ENCODE data around the gene ABTB2. TPM values are rescaled to one million over a fixed set of nuclear protein-coding genes. Genes with fewer than 3 reads are reported as not detected.
A peak's percentile ranks its signal among the peaks of the same experiment; 100 is the strongest.

Gene ABTB2
- polyA plus RNA-seq, 1 of the 3 experiments (the other 2 are of a cell fraction) = 7.8 TPM

- Histone ChIP-seq H2AFZ (ENCODE audit: low read depth) (no peak overlapping the region), H3K9ac (no peak overlapping the region), H3K9me2 (no peaks in the 10 kb centered on the region), H3K4me2 (peak overlapping the region; percentile 31; the same call in 1 of the 2 replicates), H3K27me3 (ENCODE audit: insufficient read depth) (no peaks in the 10 kb centered on the region), H4K20me1 (ENCODE audit: insufficient read depth) (no peaks in the 10 kb centered on the region), H3K79me2 (ENCODE audit: insufficient read depth) (no peaks in the 10 kb centered on the region), H3K4me3 (ENCODE audit: low read depth in 2 of 2, low read length in 1 of 2) (no peak overlapping the region), H3K4me1 (ENCODE audit: control insufficient read depth in 1 of 2, insufficient read depth in 2 of 2, low read depth in 1 of 2, low read length in 1 of 2) (peaks cover 51% of the 10 kb centered on the region in 2 experiments), H3K36me3 (replicated peaks in 1 of 2; ENCODE audit: control insufficient read depth in 1 of 2, insufficient read depth in 2 of 2, low read length in 1 of 2) (no peaks in the 10 kb centered on the region), H3K27ac (ENCODE audit: low read depth in 2 of 2, low read length in 1 of 2) (peak overlapping the region in 1 of 2 experiments; percentile 30; a peak in 1 of 4 replicates), H3F3A (replicated peaks; ENCODE audit: insufficient read depth) (peaks cover 8% of the 10 kb centered on the region), H3K9me3 (no peaks in the 10 kb centered on the region)
- CTCF ChIA-PET = interaction anchor here (0.9 to 13.4 kb wide), 7 partner anchors 8 to 376 kb away, joined by 3 to 240 read pairs (median 4); partner anchors contain the start of gene ABTB2
- peak; percentile 40 for DNase-seq
- POLR2A ChIA-PET = no interaction called here
- no peak for TF ChIP-seq TAF1 (IDR thresholded peaks at IDR 0.05; ENCODE audit: borderline replicate concordance, low read depth, low read length)
- peak; percentile 44; the same call in 1 of the 2 replicates for TF ChIP-seq RCOR1 (IDR thresholded peaks at IDR 0.05; ENCODE audit: low read length)
- no peak for TF ChIP-seq REST (IDR thresholded peaks at IDR 0.05; ENCODE audit: low read depth, low read length)
- 0 out of 2 replicates have a peak, but pooled peaks have one; percentile 20 for TF ChIP-seq JUND (IDR thresholded peaks at IDR 0.05)
- 0 out of 2 replicates have a peak, but pooled peaks have one; percentile 22 for TF ChIP-seq GATA2 (CRISPR knock-in tag; IDR thresholded peaks at IDR 0.05)
- TF ChIP-seq EP300 (IDR thresholded peaks at IDR 0.05; ENCODE audit: borderline replicate concordance in 1 of 2, low read depth in 1 of 2, low read length in 1 of 2) = peak in 1 of 2 experiments; percentile 74; a peak in 2 of 4 replicates
- peak; percentile 25; the same call in 1 of the 2 replicates for TF ChIP-seq FOSL2 (IDR thresholded peaks at IDR 0.05; ENCODE audit: borderline replicate concordance, low read depth)
- TF ChIP-seq RXRA (IDR thresholded peaks at IDR 0.05; ENCODE audit: borderline replicate concordance, low read depth) = peak; percentile 79
- TF ChIP-seq CTCF (IDR thresholded peaks at IDR 0.05) = no peak
- 56% methylated on average over 6 of the region's 6 CpGs for WGBS (ENCODE audit: low lambda C conversion rate)
Observed at GRCh38 chr11:34346551-34346950, 11.3 kb downstream of the ABTB2 start.

- Histone ChIP-seq H3K9me2 (no peaks in the 10 kb centered on the region), H3K4me2 (peak overlapping the region; percentile 31; the same call in 1 of the 2 replicates), H3F3A (replicated peaks; ENCODE audit: insufficient read depth) (peaks cover 8% of the 10 kb centered on the region), H3K4me3 (ENCODE audit: low read depth in 2 of 2, low read length in 1 of 2) (no peak overlapping the region), H3K4me1 (ENCODE audit: control insufficient read depth in 1 of 2, insufficient read depth in 2 of 2, low read depth in 1 of 2, low read length in 1 of 2) (peaks cover 51% of the 10 kb centered on the region in 2 experiments), H2AFZ (ENCODE audit: low read depth) (no peak overlapping the region), H3K79me2 (ENCODE audit: insufficient read depth) (no peaks in the 10 kb centered on the region), H3K9ac (no peak overlapping the region), H3K36me3 (replicated peaks in 1 of 2; ENCODE audit: control insufficient read depth in 1 of 2, insufficient read depth in 2 of 2, low read length in 1 of 2) (no peaks in the 10 kb centered on the region), H4K20me1 (ENCODE audit: insufficient read depth) (no peaks in the 10 kb centered on the region), H3K27me3 (ENCODE audit: insufficient read depth) (no peaks in the 10 kb centered on the region), H3K27ac (ENCODE audit: low read depth in 2 of 2, low read length in 1 of 2) (peak overlapping the region; percentile 26 to 56; a peak in 2 of 4 replicates), H3K9me3 (no peaks in the 10 kb centered on the region)
- POLR2A ChIA-PET = interaction anchor here (0.9 kb wide), 1 partner anchor 12 kb away, joined by 5 read pairs; the partner anchor contains the start of gene ABTB2
- CTCF ChIA-PET = interaction anchor here (1.0 to 13.4 kb wide), 6 partner anchors 9 to 375 kb away, joined by 4 to 240 read pairs (median 8); partner anchors contain the start of gene ABTB2
- WGBS (ENCODE audit: low lambda C conversion rate) = 74% methylated on average over 8 of the region's 8 CpGs
- DNase-seq = peak; percentile 26
- 0 out of 2 replicates have a peak, but pooled peaks have one; percentile 12 for TF ChIP-seq MAX (IDR thresholded peaks at IDR 0.05; ENCODE audit: low read depth)
- no peak for TF ChIP-seq GABPA (IDR thresholded peaks at IDR 0.05; ENCODE audit: low read depth)
- TF ChIP-seq MXI1 (IDR thresholded peaks at IDR 0.05; ENCODE audit: low read depth, low read length) = peak; percentile 55; the same call in 1 of the 2 replicates
Observed at GRCh38 chr11:34345991-34346480, 11.8 kb downstream of the ABTB2 start.

Data from SK-N-SH (cell line).